Activated T-helper 1 cell treated with anti-CD3 and anti-CD28 coated beads, Interleukin-12 subunit alpha, Interleukin-12 subunit beta, Interleukin-2, Interleukin-4 antibody, amounts not matched to agents 30 ng/mL and 10 ng/mL and 1 ng/mL, durations not matched to agents 14 hours and 24 hours and 36 hours (primary cell): ENCODE results near the gene HINFP. TPM values are rescaled to one million over a fixed set of nuclear protein-coding genes. Genes with fewer than 3 reads are reported as not detected.
"Not testable (repeated sequence)": the region's sequence is repeated elsewhere in the genome, so short reads cannot be mapped to it uniquely, and the experiment has no call there.

Source experiments
- DNase-seq: peaks from one replicate; pipeline ENCODE4 v3.0.0; 2021; ENCODE audit warnings: low spot score
- H3K27ac Mint-ChIP-seq: one replicate; pipeline ENCODE4 v1.8.0; 2021; ENCODE audit warnings: mild to moderate bottlenecking, mixed read lengths
- H3K27me3 Mint-ChIP-seq: one replicate; pipeline ENCODE4 v1.8.0; 2022; ENCODE audit warnings: mild to moderate bottlenecking, moderate library complexity, mixed read lengths; ENCODE audit not compliant: insufficient read depth
- H3K36me3 Mint-ChIP-seq: one replicate; pipeline ENCODE4 v1.8.0; 2021; ENCODE audit warnings: low read depth, mixed read lengths
- H3K4me1 Mint-ChIP-seq: one replicate; pipeline ENCODE4 v1.8.0; 2021; ENCODE audit warnings: low read depth, mixed read lengths
- H3K4me3 Mint-ChIP-seq: one replicate; pipeline ENCODE4 v1.8.0; 2021; ENCODE audit warnings: mild to moderate bottlenecking, moderate library complexity, mixed read lengths
- H3K9me3 Mint-ChIP-seq: one replicate; pipeline ENCODE4 v1.8.0; 2021; ENCODE audit warnings: mixed read lengths
- intact Hi-C: fragments of 100-400 bp; cut with micrococcal nuclease; formaldehyde crosslinking; loops from one replicate; pipeline ENCODE4 v1.15.1; 2024
- total RNA-seq: library from RNA; stranded (reverse); gene quantifications from 2 replicates; pipeline ENCODE4 v1.2.3, GENCODE V29; 2022

The HINFP gene
- total RNA-seq, 1 donor from 2014 or later, result 35.2 TPM

DNA sequence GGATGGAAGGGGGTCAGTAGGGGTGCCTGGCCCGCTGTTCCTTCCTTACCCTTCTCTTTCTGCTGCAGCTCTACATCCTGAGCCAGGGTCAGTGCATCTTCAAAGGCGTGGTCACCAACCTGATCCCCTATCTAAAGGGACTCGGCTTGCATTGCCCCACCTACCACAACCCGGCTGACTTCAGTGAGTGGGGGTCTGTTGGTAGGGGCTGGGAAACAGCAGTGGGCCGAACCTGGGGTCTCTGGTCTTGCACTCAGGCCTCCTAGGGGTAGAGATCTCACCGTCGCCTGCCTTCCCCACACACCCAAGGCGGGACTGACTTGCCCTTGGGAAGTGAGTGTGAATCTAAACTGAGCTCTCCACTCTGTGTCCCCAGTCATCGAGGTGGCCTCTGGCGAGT lies 35.1 kb downstream of the HINFP start:
- intact Hi-C loops, result no loop called here
- Mint-ChIP-seq H3K36me3 (no peaks in the 10 kb centered on the region), H3K4me3 (no peak overlapping the region), H3K27me3 (peaks cover 21% of the 10 kb centered on the region), H3K9me3 (no peaks in the 10 kb centered on the region), H3K4me1 (no peaks in the 10 kb centered on the region), H3K27ac (no peak overlapping the region)
- no peak for DNase-seq

DNA sequence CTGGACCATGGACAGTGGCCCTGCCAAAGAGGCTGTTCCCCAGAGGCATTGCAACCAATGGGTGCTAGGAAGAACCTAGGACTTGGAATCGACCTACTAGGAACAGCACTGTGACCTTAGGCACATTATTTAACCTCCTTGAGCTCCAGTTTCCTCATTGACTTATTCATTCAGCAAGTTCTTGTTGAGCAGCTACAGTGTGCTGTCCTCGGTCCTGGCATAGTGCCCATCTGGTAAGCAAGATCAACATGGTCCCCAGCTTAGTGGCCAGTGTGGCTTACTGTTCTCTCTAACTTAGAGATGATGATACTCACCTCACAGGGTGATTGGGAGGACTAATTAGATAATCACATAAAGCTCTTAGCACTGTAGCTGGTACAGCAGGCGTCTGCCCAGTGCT lies 35.7 kb downstream of the HINFP start:
- no peaks in the 10 kb centered on the region for H3K9me3 Mint-ChIP-seq
- no peaks in the 10 kb centered on the region for H3K4me1 Mint-ChIP-seq
- no peak for DNase-seq
- H3K36me3 Mint-ChIP-seq, result no peaks in the 10 kb centered on the region
- no peak overlapping the region for H3K4me3 Mint-ChIP-seq
- H3K27ac Mint-ChIP-seq, result no peak overlapping the region
- intact Hi-C loops, result no loop called here
- peaks cover 18% of the 10 kb centered on the region for H3K27me3 Mint-ChIP-seq

GRCh38 chr11:119158467-119158866 lies 37.1 kb downstream of the HINFP start:
- H3K36me3 Mint-ChIP-seq, result no peaks in the 10 kb centered on the region
- no peak overlapping the region for H3K4me3 Mint-ChIP-seq
- H3K9me3 Mint-ChIP-seq, result no peaks in the 10 kb centered on the region
- intact Hi-C loops, result no loop called here
- H3K4me1 Mint-ChIP-seq, result no peaks in the 10 kb centered on the region
- peaks cover 10% of the 10 kb centered on the region for H3K27me3 Mint-ChIP-seq
- DNase-seq, result no peak
- H3K27ac Mint-ChIP-seq, result no peak overlapping the region

DNA sequence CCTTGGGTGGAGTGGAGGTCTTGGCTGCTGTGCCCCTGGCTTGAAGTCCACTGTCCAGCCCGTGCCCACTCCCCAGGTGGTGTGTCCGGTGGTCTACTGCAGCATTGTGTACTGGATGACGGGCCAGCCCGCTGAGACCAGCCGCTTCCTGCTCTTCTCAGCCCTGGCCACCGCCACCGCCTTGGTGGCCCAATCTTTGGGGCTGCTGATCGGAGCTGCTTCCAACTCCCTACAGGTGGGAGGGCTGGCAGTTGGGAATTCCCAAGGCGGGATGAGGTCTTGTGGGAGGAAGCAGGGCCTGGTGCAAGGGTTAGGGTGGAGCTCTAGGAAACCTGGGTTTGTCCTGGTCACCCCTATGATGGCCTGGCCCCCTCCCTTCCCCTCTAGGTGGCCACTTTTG lies 38.8 kb downstream of the HINFP start:
- intact Hi-C loops, result no loop called here
- Mint-ChIP-seq H3K4me1 (no peaks in the 10 kb centered on the region), H3K27ac (no peak overlapping the region), H3K36me3 (no peaks in the 10 kb centered on the region), H3K9me3 (no peaks in the 10 kb centered on the region), H3K27me3 (peaks cover 7% of the 10 kb centered on the region), H3K4me3 (no peak overlapping the region)
- no peak for DNase-seq

DNA sequence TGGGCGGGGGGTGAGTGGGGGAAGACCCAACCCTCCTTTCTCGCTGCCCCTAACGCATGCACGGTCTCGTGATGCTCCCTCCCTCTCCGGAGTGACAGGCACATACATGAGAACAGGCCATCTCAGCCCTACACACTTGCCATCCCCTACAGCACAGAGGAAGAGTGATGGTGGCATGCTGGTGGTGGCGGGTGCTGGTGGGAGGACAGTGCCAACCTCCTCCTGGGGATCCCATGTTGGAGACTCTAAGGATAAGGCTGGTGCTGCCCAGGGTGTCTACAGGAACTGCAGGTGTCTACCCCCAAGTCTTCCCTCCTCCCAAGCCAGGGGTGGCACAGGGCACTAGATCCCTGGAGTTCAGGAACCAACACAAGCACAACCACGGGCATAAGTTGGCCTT lies 40.5 kb downstream of the HINFP start:
- Mint-ChIP-seq H3K27ac (no peak overlapping the region), H3K36me3 (no peaks in the 10 kb centered on the region)

DNA sequence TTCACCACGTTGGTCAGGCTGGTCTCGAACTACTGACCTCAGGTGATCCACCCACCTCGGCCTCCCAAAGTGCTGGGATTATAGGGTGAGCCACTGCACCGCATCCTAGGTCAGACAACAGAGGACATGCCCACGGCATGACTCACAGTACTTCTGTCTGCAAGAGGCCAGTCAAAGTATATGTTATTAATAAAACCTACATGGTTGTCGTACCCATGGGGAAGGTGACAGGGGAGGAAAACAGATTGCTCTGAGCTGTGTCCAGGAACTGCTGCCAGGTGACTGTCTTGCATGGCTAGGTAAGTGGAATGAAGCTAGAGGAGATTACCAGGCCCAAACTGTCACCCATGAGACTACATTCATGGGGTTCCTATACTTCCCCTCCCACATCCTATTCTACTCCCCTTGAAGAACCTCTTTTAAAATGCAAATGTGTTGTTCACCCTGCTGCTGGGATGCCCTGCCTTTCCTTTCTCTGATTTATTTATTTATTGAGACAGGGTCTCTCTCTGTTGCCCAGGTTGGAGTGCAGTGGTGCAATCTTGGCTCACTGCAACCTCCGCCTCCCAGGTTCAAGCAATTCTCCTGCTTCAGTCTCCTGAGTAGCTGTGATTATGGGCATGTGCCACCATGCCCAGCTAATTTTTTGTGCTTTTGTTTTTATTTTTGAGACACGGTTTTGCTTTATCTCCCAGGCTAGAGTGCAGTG lies 45.1 kb downstream of the HINFP start:
- H3K27me3 Mint-ChIP-seq, result peaks cover 4% of the 10 kb centered on the region
- no peaks in the 10 kb centered on the region for H3K9me3 Mint-ChIP-seq
- DNase-seq, result no peak
- no peaks in the 10 kb centered on the region for H3K36me3 Mint-ChIP-seq
- no peak overlapping the region for H3K27ac Mint-ChIP-seq
- peaks cover 15% of the 10 kb centered on the region for H3K4me1 Mint-ChIP-seq
- intact Hi-C loops, result no loop called here
- H3K4me3 Mint-ChIP-seq, result no peak overlapping the region

More for the DNA sequence above, 40.5 kb downstream of the HINFP start:
- H3K27me3 Mint-ChIP-seq, result peaks cover 8% of the 10 kb centered on the region
- no peak overlapping the region for H3K4me3 Mint-ChIP-seq
- intact Hi-C loops, result no loop called here
- DNase-seq, result no peak
- H3K4me1 Mint-ChIP-seq, result no peaks in the 10 kb centered on the region
- H3K9me3 Mint-ChIP-seq, result no peaks in the 10 kb centered on the region

GRCh38 chr11:119167077-119167458 lies 45.7 kb downstream of the HINFP start:
- H3K27ac Mint-ChIP-seq, H3K9me3 Mint-ChIP-seq, DNase-seq, H3K36me3 Mint-ChIP-seq, H3K27me3 Mint-ChIP-seq, intact Hi-C loops, H3K4me3 Mint-ChIP-seq: not testable (repeated sequence)
- H3K4me1 Mint-ChIP-seq, result peaks cover 18% of the 10 kb centered on the region

GRCh38 chr11:119167933-119168332 lies 46.6 kb downstream of the HINFP start:
- H3K4me3 Mint-ChIP-seq, result peak overlapping the region; percentile 78
- peak overlapping the region; percentile 70 for H3K27ac Mint-ChIP-seq
- DNase-seq, result no peak
- H3K9me3 Mint-ChIP-seq, result no peaks in the 10 kb centered on the region
- H3K27me3 Mint-ChIP-seq, result peaks cover 4% of the 10 kb centered on the region
- H3K36me3 Mint-ChIP-seq, result no peaks in the 10 kb centered on the region
- peaks cover 24% of the 10 kb centered on the region for H3K4me1 Mint-ChIP-seq
- intact Hi-C loops, result loop anchor here (1.0 to 2.0 kb wide), 9 partner anchors 29 to 153 kb away; partner anchors contain the start of genes C2CD2L, CBL and HINFP

DNA sequence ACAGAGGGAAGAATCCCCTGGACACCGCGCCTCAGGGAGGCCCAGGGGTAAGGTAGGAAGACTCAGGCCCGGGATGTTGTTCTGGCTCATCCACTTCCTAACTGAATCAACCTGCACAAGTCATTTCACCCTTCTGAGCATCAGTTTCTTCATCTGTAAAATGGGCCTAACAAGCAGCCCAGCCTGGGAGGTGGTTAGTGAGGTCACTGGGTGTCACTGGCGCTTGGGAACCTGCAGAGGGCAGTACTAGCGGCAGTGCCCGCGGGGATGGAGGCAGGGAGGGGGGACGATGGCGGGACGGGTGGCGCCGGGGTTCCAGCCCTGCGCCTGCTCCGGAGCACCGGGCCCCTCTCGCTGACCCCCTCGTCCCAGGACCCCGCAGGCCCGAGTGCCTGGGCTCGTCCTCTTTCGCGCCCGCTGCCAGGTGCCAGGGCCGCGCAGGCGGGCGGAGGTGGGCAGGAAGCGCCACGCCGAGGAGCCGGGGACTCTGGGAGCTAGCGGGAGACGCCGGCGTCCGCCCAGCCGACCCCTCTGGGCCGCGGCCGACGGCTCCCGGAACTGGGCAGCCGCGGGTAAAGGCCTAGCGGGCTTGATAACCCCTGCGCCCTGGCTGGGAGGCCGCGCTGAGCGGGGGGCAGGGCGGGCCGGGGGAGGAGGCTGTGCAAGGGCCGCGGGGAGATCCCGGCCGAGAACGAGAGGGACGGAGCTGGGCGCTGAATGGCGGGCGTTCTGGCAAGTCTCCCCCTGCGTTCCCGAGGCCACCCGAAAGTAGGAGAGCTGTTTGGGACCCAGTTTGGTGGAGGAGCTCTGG lies 47.3 kb downstream of the HINFP start, which contains the start of gene NLRX1:
TSS of gene NLRX1 (plus strand) at position 255 of the 811 bp plus-strand sequence. CDS start 2,679 bp downstream, outside the sequence.
- Mint-ChIP-seq H3K4me3 (peak within 1 kb of the TSS; percentile 92), H3K4me1 (peaks cover 24% of the 10 kb centered on the region), H3K27me3 (peaks cover 2% of the 10 kb centered on the region), H3K36me3 (no peaks in the 10 kb centered on the region), H3K27ac (peak within 1 kb of the TSS; percentile 94), H3K9me3 (no peaks in the 10 kb centered on the region)
- peak; percentile 77 for DNase-seq
- intact Hi-C loops, result loop anchor here (1.0 to 2.0 kb wide), 10 partner anchors 10 to 153 kb away; partner anchors contain the start of genes C2CD2L, CBL and HINFP

- Mint-ChIP-seq H3K27me3 (peaks cover 2% of the 10 kb centered on the region), H3K4me3 (peak overlapping the region; percentile 92), H3K36me3 (no peaks in the 10 kb centered on the region), H3K27ac (peak overlapping the region; percentile 94), H3K4me1 (peaks cover 24% of the 10 kb centered on the region), H3K9me3 (no peaks in the 10 kb centered on the region)
- DNase-seq, result peak; percentile 16
- intact Hi-C loops, result loop anchor here (1.0 to 2.0 kb wide), 5 partner anchors 9 to 94 kb away; partner anchors contain the start of gene CBL
These were observed 47.9 kb downstream of the HINFP start for GRCh38 chr11:119169282-119169719.

- Mint-ChIP-seq H3K9me3 (no peaks in the 10 kb centered on the region), H3K36me3 (peaks cover 6% of the 10 kb centered on the region), H3K4me3 (no peak overlapping the region), H3K27me3 (no peaks in the 10 kb centered on the region), H3K4me1 (peaks cover 31% of the 10 kb centered on the region), H3K27ac (no peak overlapping the region)
- intact Hi-C loops, result no loop called here
- DNase-seq, result no peak
These were observed 51.1 kb downstream of the HINFP start for GRCh38 chr11:119172513-119172912.

GRCh38 chr11:119173453-119173852 lies 52.1 kb downstream of the HINFP start:
- Mint-ChIP-seq H3K9me3 (no peaks in the 10 kb centered on the region), H3K36me3 (peaks cover 9% of the 10 kb centered on the region), H3K4me1 (peaks cover 32% of the 10 kb centered on the region), H3K27me3 (no peaks in the 10 kb centered on the region), H3K27ac (no peak overlapping the region), H3K4me3 (no peak overlapping the region)
- no peak for DNase-seq
- intact Hi-C loops, result no loop called here

DNA sequence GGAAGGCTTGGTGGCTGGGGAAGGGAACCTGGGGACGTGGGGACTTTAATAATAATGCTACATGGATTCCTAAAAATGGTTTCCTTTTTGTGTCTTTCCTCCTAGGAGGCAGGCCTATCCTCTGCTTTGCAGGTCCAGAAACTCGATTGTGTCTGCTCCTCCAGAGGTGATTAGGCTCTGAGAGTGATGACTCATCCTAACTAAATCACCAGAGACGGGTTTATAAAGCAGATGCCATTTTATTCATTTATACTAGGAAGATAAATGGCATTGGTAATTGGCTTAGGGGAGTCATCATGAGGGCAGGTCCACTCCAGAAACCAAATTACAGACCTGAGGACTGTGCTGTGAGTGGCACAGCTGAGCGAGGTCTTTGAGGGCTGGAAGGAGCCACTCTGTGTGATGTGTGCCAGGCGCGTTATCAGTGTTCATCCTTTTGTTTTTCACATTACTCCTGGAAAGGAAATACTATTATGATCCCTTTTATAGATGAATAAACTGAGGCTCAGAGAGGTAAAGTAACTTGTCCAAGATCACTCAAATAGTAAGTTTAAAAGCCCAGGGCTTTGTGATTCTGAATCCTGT lies 54.2 kb downstream of the HINFP start:
- Mint-ChIP-seq H3K4me1 (peaks cover 31% of the 10 kb centered on the region), H3K4me3 (no peak overlapping the region)

More for the DNA sequence above, 54.2 kb downstream of the HINFP start:
- Mint-ChIP-seq H3K27me3 (no peaks in the 10 kb centered on the region), H3K27ac (peak overlapping the region; percentile 34), H3K9me3 (no peaks in the 10 kb centered on the region), H3K36me3 (peaks cover 14% of the 10 kb centered on the region)
- no peak for DNase-seq
- intact Hi-C loops, result no loop called here
